T-cell (primary cell): ENCODE measurements around the gene BCL11B. TPM values are rescaled to one million over a fixed set of nuclear protein-coding genes. Genes with fewer than 3 reads are reported as not detected.

Experiments
- ATAC-seq, 4 experiments: fragments of 200-7000 bp in 3 of 4; fragments of 150-1000 bp in 1 of 4; cut with Tn5 transposase; replicated peaks in 1 of 4; 1 replicate in 3 of 4; 2 replicates in 1 of 4; pipeline ENCODE4 v1.10.0; 2021; ENCODE audit warnings: moderate library complexity in 3 of 4, mild to moderate bottlenecking in 2 of 4, moderate number of reproducible peaks in 1 of 4
- CTCF ChIA-PET, 2 donors: fragments of 300-600 bp; sonication (Branson Sonifier 250); formaldehyde crosslinking; loops; one replicate each; lab custom pipeline; 2022; ENCODE audit warnings: antibody characterized with exemption in 2 of 2; lab: Charles Lee
- POLR2A ChIA-PET, 2 donors: fragments of 300-600 bp; sonication (Branson Sonifier 250); formaldehyde crosslinking; loops; one replicate each; lab custom pipeline; 2022; ENCODE audit warnings: antibody characterized with exemption in 2 of 2; lab: Charles Lee
- DNase-seq, 35 experiments: peaks; one replicate each; pipeline versions ENCODE4 v3.0.0 to v3.0.0-alpha.2; 2013 to 2023
- H3K27ac ChIP-seq: one replicate; pipeline ENCODE4 v1.5.1; 2013; ENCODE audit warnings: low read length
- H3K27me3 ChIP-seq, 2 experiments: replicated peaks in 1 of 2; 1 replicate in 1 of 2; 2 replicates in 1 of 2; pipeline versions ENCODE4 v1.6.1 to v1.7.0; 2013; ENCODE audit warnings: low read length in 1 of 2, mixed read lengths in 1 of 2; ENCODE audit not compliant: control insufficient read depth in 2 of 2, insufficient read depth in 2 of 2; ENCODE audit errors: extremely low read depth in 1 of 2
- H3K36me3 ChIP-seq, 2 donors: 1 replicate in 1 of 2; 2 replicates in 1 of 2; pipeline versions ENCODE4 v1.6.1 to v1.7.0; 2013; ENCODE audit warnings: low read length in 1 of 2; ENCODE audit not compliant: control insufficient read depth in 2 of 2, insufficient read depth in 1 of 2; ENCODE audit errors: extremely low read depth in 1 of 2
- H3K4me1 ChIP-seq, 2 experiments: 1 replicate in 1 of 2; 2 replicates in 1 of 2; pipeline versions ENCODE4 v1.6.1 to v1.7.0; 2013; ENCODE audit warnings: low read length in 2 of 2, mixed read lengths in 1 of 2; ENCODE audit not compliant: insufficient read depth in 2 of 2, control insufficient read depth in 1 of 2; ENCODE audit errors: extremely low read depth in 1 of 2
- H3K4me3 ChIP-seq, 2 donors: 1 replicate in 1 of 2; 2 replicates in 1 of 2; pipeline versions ENCODE4 v1.5.1 to v1.7.0; 2013; ENCODE audit warnings: mild to moderate bottlenecking in 2 of 2, low read length in 1 of 2, moderate library complexity in 1 of 2; ENCODE audit not compliant: control insufficient read depth in 1 of 2; ENCODE audit errors: extremely low read depth in 1 of 2
- H3K9me3 ChIP-seq: 2 replicates; pipeline ENCODE4 v1.7.0; 2013
- H3K27ac Mint-ChIP-seq, 2 donors: one replicate each; pipeline ENCODE4 v1.8.0; 2020 to 2021; ENCODE audit warnings: mild to moderate bottlenecking in 2 of 2, mixed read lengths in 2 of 2
- H3K27me3 Mint-ChIP-seq, 2 donors: one replicate each; pipeline ENCODE4 v1.8.0; 2021 to 2022; ENCODE audit warnings: mixed read lengths in 2 of 2
- H3K36me3 Mint-ChIP-seq: one replicate; pipeline ENCODE4 v1.8.0; 2021; ENCODE audit warnings: mixed read lengths
- H3K4me1 Mint-ChIP-seq, 3 donors: one replicate each; pipeline ENCODE4 v1.8.0; 2020 to 2022; ENCODE audit warnings: mixed read lengths in 3 of 3, mild to moderate bottlenecking in 1 of 3
- H3K4me3 Mint-ChIP-seq, 3 donors: one replicate each; pipeline ENCODE4 v1.8.0; 2020 to 2022; ENCODE audit warnings: mild to moderate bottlenecking in 3 of 3, mixed read lengths in 3 of 3, moderate library complexity in 3 of 3
- H3K9me3 Mint-ChIP-seq, 3 donors: one replicate each; pipeline ENCODE4 v1.8.0; 2020 to 2022; ENCODE audit warnings: mixed read lengths in 3 of 3
- WGBS: methylation state at CpG from one replicate; pipeline ENCODE4 v1.1.5; 2013; ENCODE audit warnings: missing lambda C conversion rate; ENCODE audit not compliant: insufficient coverage; 5-methylcytosine and 5-hydroxymethylcytosine counted together
- total RNA-seq, 35 experiments: library from RNA in 6 of 35; stranded (reverse) in 6 of 35; fragments of 120-200 nt in 1 of 35; gene quantifications; one replicate each; pipeline versions ENCODE4 v1.2.1 to v1.2.4 and lab custom pipeline; 2013 to 2026

BCL11B gene
- total RNA-seq, 5 donors from 2014 or later (not counting 1 experiment from before 2014, with no cell fraction given) = 181 to 240 (median 196) TPM

- Histone ChIP-seq H3K4me3 (no peak overlapping the region), H3K9me3 (no peaks in the 10 kb centered on the region), H3K27ac (no peak overlapping the region), H3K27me3 (peaks cover 0 to 24% of the 10 kb centered on the region in 2 experiments), H3K4me1 (peaks cover 0 to 9% of the 10 kb centered on the region in 2 experiments), H3K36me3 (no peaks in the 10 kb centered on the region)
- ChIA-PET CTCF (no interaction called here), POLR2A (no interaction called here)
- Mint-ChIP-seq H3K9me3 (peaks cover 4 to 8% (median 4%) of the 10 kb centered on the region in 3 donors), H3K27me3 (peaks cover 0 to 8% of the 10 kb centered on the region in 2 donors), H3K4me3 (no peak overlapping the region), H3K36me3 (no peaks in the 10 kb centered on the region), H3K27ac (no peak overlapping the region), H3K4me1 (peaks cover 0 to 3% (median 0%) of the 10 kb centered on the region in 3 donors)
- 100% methylated on average over 1 of the region's 1 CpG for WGBS
- ATAC-seq = no peak
- no peak for DNase-seq
Measured at GRCh38 chr14:99313234-99313633, 41.2 kb upstream of the BCL11B start.

- WGBS = 94% methylated on average over 5 of the region's 7 CpGs
- no peak for DNase-seq
Measured at GRCh38 chr14:99312106-99312505, 40.1 kb upstream of the BCL11B start.

GRCh38 chr14:99309220-99309766, 37.3 kb upstream of the BCL11B start:
- Histone ChIP-seq H3K27ac (no peak overlapping the region), H3K36me3 (no peaks in the 10 kb centered on the region), H3K27me3 (peaks cover 0 to 3% of the 10 kb centered on the region in 2 experiments), H3K4me1 (no peaks in the 10 kb centered on the region), H3K4me3 (no peak overlapping the region), H3K9me3 (no peaks in the 10 kb centered on the region)
- Mint-ChIP-seq H3K4me1 (no peaks in the 10 kb centered on the region), H3K27ac (no peak overlapping the region), H3K4me3 (no peak overlapping the region), H3K9me3 (peaks cover 4 to 11% (median 6%) of the 10 kb centered on the region in 3 donors), H3K27me3 (peaks cover 0 to 3% of the 10 kb centered on the region in 2 donors), H3K36me3 (no peaks in the 10 kb centered on the region)
- DNase-seq (no peak), ATAC-seq (no peak)
- CTCF ChIA-PET = no interaction called here
- POLR2A ChIA-PET = no interaction called here
- 83% methylated on average over 2 of the region's 4 CpGs for whole genome bisulfite sequencing

More at GRCh38 chr14:99312106-99312505, 40.1 kb upstream of the BCL11B start:
- H3K4me3 ChIP-seq = no peak overlapping the region
- peaks cover 0 to 3% (median 0%) of the 10 kb centered on the region in 3 donors for H3K4me1 Mint-ChIP-seq
- peaks cover 4 to 8% (median 4%) of the 10 kb centered on the region in 3 donors for H3K9me3 Mint-ChIP-seq
- peaks cover 0 to 9% of the 10 kb centered on the region in 2 experiments for H3K4me1 ChIP-seq
- no peak overlapping the region for H3K4me3 Mint-ChIP-seq
- H3K27me3 Mint-ChIP-seq = peaks cover 0 to 8% of the 10 kb centered on the region in 2 donors
- ATAC-seq = no peak
- no peak overlapping the region for H3K27ac ChIP-seq
- peaks cover 0 to 21% of the 10 kb centered on the region in 2 experiments for H3K27me3 ChIP-seq
- no peaks in the 10 kb centered on the region for H3K9me3 ChIP-seq
- H3K36me3 ChIP-seq = no peaks in the 10 kb centered on the region
- ChIA-PET CTCF (no interaction called here), POLR2A (no interaction called here)
- H3K36me3 Mint-ChIP-seq = no peaks in the 10 kb centered on the region
- no peak overlapping the region for H3K27ac Mint-ChIP-seq

- Mint-ChIP-seq H3K27me3 (no peaks in the 10 kb centered on the region), H3K4me3 (no peak overlapping the region), H3K9me3 (peaks cover 5 to 28% (median 19%) of the 10 kb centered on the region in 3 donors), H3K4me1 (no peaks in the 10 kb centered on the region), H3K27ac (no peak overlapping the region), H3K36me3 (peaks cover 6% of the 10 kb centered on the region)
- no peaks in the 10 kb centered on the region for H3K4me1 ChIP-seq
- H3K27ac ChIP-seq = no peak overlapping the region
- H3K27me3 ChIP-seq = peaks cover 0 to 2% of the 10 kb centered on the region in 2 experiments
- H3K4me3 ChIP-seq = no peak overlapping the region
- CTCF ChIA-PET = interaction anchor here (0.5 to 1.4 kb wide), 2 partner anchors 16 to 63 kb away, joined by 3 to 4 read pairs; no protein-coding TSS in a partner anchor
- ATAC-seq (no peak), DNase-seq (no peak)
- no peaks in the 10 kb centered on the region for H3K36me3 ChIP-seq
- POLR2A ChIA-PET = interaction anchor here in 1 of 2 donors (0.6 kb wide), 1 partner anchor 32 kb away, joined by 4 read pairs; no protein-coding TSS in a partner anchor
- WGBS = no CpG with 5 or more reads among the region's 1 CpG
- H3K9me3 ChIP-seq = peaks cover 4% of the 10 kb centered on the region
Measured at GRCh38 chr14:99304208-99304607, 32.2 kb upstream of the BCL11B start.

GRCh38 chr14:99300190-99300589, 28.2 kb upstream of the BCL11B start:
- no peak overlapping the region for H3K27ac Mint-ChIP-seq
- H3K36me3 ChIP-seq = no peaks in the 10 kb centered on the region
- CTCF ChIA-PET = no interaction called here

GRCh38 chr14:99296517-99296916, 24.5 kb upstream of the BCL11B start:
- 87% methylated on average over 10 of the region's 10 CpGs for WGBS
- no peaks in the 10 kb centered on the region for H3K36me3 ChIP-seq
- no peaks in the 10 kb centered on the region for H3K9me3 ChIP-seq
- H3K27me3 ChIP-seq = peaks cover 0 to 8% of the 10 kb centered on the region in 2 experiments
- no peak for ATAC-seq
- peaks cover 11% of the 10 kb centered on the region for H3K36me3 Mint-ChIP-seq
- no peak overlapping the region for H3K4me3 Mint-ChIP-seq
- H3K9me3 Mint-ChIP-seq = peaks cover 10 to 28% (median 25%) of the 10 kb centered on the region in 3 donors
- H3K27me3 Mint-ChIP-seq = peaks cover 5 to 10% of the 10 kb centered on the region in 2 donors
- no peak overlapping the region for H3K4me3 ChIP-seq
- no peak for DNase-seq
- H3K4me1 Mint-ChIP-seq = no peaks in the 10 kb centered on the region
- H3K27ac ChIP-seq = no peak overlapping the region
- ChIA-PET POLR2A (no interaction called here), CTCF (no interaction called here)
- H3K4me1 ChIP-seq = no peaks in the 10 kb centered on the region
- H3K27ac Mint-ChIP-seq = no peak overlapping the region

More at GRCh38 chr14:99300190-99300589, 28.2 kb upstream of the BCL11B start:
- Histone ChIP-seq H3K4me3 (no peak overlapping the region), H3K9me3 (peaks cover 4% of the 10 kb centered on the region), H3K27ac (no peak overlapping the region), H3K4me1 (no peaks in the 10 kb centered on the region), H3K27me3 (peaks cover 0 to 8% of the 10 kb centered on the region in 2 experiments)
- peaks cover 3 to 5% of the 10 kb centered on the region in 2 donors for H3K27me3 Mint-ChIP-seq
- DNase-seq = no peak
- no peak overlapping the region for H3K4me3 Mint-ChIP-seq
- no peaks in the 10 kb centered on the region for H3K4me1 Mint-ChIP-seq
- peaks cover 10 to 41% (median 31%) of the 10 kb centered on the region in 3 donors for H3K9me3 Mint-ChIP-seq
- POLR2A ChIA-PET = no interaction called here
- ATAC-seq = no peak
- peaks cover 12% of the 10 kb centered on the region for H3K36me3 Mint-ChIP-seq
